HS-27A (cell line): ENCODE data around the gene PRUNE2.

Experiments
- DNase-seq: peaks from one replicate; pipeline ENCODE4 v3.0.0-alpha.2; 2012; ENCODE audit warnings: low read depth, missing footprints

The PRUNE2 gene

DNA sequence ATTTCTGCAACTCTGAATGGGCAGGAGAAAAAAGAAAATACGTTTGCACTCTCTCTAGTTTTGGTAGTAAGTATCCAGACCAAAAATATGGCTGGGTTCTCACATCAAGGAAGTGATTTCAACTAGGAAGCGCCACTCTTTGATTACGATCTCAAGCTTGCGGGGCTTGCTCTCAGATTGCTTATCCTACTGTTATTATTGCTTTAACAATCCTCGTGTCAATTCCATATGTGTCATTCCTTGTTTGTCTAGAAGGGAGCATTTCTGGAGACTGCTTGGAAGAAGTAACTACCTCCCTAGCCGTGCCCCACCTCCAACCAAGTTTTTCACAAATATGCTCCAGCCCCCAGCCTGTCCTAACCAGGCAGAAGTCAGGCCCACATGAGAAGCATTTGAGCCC lies 3.5 kb downstream of the PRUNE2 start:
- no peak for DNase-seq

DNA sequence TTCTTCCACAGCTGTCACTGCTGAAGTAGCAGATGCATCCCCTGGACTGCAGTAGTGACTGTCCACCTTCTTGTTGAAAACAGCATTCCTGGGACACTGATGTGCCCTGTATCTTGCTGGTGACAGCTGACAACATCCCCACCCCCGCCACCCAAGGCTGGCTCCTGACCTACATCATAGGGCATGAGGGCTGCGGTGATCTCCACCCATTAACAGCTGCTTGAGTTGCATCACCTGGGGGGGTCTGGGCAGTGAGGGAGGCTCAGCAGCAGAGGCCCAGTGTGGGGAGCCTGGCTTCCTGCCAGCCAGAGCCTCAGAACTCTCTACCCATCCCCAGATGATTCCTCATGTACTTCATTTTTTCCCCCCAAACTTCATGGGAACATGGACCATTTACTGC lies 4.1 kb downstream of the PRUNE2 start:
- no peak for DNase-seq

DNA sequence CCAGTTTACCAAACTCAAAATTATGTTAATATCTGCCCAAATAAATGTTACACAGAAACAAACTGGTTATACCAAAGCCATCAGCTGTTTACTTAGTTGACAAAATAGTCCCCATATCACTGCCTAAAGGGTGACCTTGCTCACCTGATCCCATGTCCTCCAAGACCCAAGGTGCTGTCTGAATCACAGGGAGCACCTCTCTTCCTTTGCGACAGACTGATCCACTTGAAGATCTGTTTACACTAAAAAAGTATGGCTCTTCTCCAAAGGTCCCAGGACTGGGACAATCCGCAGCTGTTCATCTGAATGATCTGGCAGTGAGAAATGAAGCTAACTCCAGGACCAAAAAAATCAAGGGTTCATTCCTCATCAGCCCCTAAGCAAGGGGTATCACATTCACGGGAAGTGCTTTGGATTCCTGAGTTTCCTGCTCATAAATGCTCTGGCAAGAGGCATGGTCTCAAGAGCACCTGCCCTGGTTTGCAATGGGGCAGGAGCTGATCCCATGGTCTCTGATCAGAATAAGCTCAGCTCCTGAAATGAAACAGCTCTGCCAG lies 5.0 kb downstream of the PRUNE2 start:
- no peak for DNase-seq

DNA sequence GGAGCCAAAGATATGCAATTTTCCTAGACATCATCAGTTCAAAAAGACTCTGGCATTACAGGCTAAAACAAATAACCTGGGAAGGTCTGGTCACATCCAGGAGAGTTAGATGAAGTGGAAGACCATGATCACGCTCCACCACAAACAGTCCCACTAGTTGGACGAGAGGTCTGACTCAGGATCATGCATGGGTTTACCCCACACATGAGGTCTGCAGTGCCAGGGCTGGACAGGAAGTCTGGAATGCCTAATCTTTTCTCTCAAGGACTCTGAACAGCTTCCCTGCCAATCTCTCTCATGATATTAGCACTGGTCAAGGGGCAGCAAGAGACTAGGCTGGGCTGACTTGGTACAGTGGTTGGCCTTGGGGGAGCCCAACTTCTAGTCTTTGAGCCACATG lies 7.1 kb downstream of the PRUNE2 start:
- no peak for DNase-seq

DNA sequence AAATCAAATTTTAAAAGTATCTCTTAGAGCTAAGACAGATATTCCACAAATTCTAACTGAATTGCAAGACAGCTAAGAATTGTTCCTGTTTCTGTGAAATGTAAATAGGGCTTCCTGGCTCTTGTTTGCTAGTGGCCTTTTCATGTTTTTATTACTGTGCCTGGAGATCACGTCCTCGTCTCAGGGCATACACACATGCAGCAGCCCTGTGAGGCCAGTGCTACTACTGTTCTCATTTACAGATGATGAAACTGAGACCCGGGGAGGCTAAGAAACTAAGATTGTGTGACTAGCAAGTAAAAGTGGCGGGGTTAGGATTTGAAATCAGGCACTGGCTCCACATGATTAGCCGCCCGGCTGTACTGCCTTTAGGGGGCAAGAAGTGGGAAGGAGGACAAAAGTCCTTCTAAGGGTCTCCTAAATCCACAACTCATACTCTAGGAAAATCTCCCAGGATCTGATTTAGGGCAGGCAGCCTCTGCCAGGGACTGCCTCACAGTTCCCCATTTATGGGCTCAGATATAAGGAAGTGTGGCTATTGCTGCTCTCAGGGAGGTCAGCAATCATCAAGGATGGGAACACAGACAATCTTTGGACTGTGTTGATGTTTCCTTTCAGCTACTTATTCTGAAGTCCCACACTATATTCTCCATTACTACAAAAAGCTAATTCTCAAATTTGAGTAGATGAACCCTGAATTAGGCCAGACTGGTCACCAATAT lies 7.9 kb downstream of the PRUNE2 start:
- no peak for DNase-seq

DNA sequence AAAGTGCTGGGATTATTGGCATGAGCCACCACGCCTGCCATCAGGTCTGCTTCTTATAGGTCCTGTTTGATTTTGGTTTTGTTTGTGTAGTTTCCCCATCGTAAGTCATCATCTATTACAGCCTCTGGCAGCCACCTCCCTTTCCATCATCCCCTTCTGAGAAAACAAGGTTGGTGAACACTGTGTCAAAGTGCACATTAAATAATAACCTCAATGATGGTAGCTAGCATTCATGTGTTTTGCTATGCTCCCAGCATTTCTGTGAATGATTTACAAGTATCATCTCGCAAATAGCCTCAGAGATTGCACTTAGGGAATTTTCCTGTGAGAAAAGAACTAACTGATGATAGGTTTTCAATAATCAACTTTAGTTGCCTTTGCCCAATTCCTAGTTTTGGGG lies 9.9 kb downstream of the PRUNE2 start:
- DNase-seq: no peak

DNA sequence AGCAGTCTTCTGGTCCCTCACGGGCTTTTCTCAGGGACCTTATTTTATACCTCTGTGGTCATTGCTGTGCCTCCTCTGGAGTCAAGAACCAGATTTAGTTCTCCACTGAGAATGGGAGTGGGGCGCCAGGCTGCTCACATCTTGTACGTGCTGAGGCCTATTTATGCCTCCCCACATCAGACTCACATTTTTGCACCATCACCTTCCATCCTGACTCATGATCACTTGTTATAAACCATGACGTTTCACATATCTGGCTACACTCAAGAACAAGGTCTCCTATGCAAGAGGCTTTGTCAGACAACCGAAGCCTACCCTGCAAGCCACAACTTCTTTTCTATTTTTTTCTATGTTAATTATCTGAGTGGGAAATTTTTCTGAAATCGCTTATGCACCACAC lies 10.7 kb downstream of the PRUNE2 start:
- DNase-seq: no peak

DNA sequence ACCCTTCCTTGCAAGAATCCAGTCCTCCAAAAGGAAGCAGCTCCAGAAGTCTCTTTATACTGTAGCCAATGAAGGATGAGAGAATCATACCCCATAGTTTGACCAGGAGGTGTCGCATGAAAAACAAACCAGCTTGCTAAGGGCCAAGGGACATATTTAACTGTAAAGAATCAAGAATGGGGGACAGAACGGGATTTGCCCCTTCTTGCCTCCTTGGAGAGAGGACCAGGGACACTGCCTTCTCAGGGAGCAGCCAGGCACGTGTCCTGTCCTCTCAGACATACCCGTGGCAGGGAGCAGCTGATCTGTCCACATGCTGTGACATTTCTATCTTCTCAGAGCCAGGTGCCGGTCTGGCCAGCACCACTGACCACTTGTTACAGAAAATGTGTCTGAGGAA lies 11.7 kb downstream of the PRUNE2 start:
- no peak for DNase-seq

DNA sequence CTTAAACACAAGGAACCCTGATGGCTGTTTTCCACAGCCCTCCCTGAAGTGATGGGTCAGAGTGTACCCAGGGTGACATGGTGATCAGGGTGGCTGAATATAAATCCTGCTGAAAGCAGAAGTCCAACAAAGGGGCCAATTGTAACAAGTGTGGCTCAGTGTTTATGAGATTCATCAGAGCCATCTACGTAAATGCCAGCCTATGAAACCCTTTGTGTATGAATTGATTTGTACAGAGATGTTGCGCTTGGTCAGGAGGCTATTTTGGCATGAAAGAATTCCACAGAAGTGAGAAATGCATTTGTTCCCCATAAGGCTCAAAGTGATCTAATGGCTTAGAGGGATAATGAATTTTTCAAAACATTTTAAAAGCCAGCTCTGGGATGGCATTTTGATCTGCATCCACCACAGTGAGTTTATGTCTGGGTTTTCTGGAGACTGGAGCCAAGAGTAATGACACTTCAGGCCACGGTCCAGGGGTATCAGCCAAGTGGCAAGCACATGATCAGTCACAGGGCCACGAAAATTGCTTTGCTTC lies 12.4 kb downstream of the PRUNE2 start:
- DNase-seq: no peak

DNA sequence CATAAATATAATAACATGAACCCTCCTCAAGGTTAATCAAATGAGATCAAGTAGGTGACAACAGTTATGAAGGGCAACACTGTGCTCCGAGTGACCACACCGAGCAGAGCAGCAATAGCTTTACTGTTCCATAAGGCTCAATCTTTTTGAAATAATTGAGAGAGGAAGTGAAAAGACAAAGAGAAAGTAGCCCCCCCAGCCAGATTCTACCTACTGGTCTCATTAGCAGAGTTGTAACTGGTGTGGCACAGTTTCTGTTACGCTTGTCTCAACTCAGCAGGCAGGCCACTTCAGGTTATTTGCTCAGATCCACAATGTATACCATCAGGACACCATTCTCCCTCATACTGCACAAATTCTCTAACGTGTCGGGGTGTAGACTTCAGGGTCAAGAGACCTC lies 14.0 kb downstream of the PRUNE2 start:
- no peak for DNase-seq

DNA sequence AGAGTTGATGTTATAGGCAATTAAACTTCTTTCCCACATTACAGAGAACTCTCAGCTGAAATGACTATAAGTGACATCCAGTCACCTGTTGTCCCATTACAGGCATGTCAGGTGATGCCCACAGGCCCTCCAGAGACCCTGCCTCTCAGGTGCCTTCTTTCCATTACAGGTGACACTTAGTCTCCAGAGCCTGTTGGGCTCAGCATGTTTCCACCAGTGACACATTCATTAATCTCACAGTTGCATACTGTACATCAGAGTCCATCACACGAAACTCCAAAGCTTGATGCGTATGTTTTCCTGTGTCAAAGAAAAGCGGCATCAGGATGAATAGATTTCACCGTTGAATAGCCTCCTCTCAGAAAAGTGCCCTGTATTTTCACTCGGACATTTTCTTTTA lies 14.6 kb downstream of the PRUNE2 start:
- no peak for DNase-seq

DNA sequence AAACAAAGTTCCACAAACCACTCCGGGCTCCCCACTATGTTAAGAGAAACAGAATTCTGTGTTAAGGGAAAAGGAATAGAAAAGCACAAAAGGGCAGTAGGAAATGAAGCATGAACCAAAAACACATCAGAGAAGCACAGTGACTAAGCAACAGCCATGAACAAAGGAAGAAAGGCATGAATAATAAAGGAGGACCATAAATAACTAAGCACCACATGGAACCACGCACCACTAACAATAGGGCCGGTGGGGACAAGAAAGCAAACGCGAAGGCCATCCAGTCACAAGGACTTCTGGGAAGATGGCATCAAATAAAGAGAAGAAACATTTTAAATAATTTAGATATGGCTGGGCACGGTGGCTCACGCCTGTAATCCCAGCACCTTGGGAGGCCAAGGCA lies 18.0 kb downstream of the PRUNE2 start:
- DNase-seq: no peak

DNA sequence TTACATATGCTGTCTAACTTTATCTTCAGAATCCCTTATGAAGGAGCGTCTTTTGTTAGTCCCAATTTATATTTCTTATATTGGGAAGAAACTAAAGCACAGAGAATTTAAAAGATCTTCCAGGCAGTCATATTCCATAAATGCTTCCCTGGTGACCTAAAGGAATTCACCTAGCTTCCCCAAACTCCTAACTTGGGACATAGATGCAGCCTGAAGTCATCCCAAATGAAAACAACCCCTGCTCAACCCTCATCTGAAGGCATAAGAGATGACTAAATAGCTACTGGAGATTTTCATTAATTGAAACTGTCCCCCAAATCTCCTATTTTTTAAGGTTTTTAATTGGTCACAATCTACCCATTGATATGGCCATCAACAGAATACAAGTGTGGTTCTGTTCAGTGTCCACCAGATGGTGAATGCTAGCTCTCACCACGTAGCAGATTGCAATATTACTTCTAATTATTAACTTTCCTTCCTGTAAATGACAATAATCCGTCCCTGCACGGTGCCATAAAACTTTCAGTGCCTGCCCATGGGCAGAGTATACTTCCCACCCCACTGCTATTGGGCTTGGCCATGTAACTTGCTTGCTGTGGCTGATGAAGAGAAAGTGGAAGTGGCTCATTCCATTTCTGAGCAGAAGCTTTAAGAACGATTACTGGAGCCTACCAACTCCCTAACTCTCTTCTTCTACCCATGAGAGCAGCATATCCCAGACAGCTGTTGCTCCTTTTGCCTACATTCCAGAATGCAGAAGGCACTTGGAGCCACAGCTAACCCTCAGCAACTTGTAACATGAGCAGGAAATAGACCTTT lies 18.7 kb downstream of the PRUNE2 start:
- DNase-seq: no peak

DNA sequence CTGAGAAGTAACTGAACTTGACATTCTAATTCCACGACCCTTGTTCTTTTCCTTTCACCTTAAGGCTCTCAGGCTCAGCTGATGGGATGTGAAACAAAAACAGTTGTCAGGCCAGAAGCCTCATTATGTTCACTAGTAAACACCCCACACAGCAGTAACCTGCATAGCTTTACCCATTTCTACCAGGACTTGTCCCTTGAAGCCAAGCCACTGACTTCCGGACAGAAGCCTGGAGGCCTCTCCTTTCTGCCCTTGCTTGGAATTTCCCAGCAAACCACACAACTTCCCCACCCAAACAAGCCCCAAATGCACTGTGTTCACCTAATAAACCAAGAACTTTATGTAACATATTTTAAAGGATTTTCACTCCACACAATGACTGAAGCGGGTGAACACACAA lies 19.6 kb downstream of the PRUNE2 start:
- DNase-seq: no peak

DNA sequence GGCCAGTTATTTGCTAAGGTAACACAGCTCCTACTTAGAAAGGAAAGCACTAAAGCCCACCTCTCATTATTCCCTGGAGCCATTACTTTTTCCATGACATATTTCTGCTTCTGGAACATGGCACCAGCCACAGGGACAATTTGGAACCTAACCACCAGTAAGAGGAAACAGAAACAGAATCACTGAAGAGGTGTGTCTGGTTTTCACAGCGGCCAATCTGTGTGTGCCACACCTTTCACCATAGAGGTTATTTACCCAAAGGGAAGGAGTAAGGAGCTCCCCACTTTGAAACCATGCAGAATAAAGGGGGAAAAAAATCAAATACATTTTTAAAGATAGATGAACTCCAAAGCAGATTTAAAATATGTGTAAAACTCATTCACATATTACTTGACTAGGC lies 21.1 kb downstream of the PRUNE2 start:
- no peak for DNase-seq

DNA sequence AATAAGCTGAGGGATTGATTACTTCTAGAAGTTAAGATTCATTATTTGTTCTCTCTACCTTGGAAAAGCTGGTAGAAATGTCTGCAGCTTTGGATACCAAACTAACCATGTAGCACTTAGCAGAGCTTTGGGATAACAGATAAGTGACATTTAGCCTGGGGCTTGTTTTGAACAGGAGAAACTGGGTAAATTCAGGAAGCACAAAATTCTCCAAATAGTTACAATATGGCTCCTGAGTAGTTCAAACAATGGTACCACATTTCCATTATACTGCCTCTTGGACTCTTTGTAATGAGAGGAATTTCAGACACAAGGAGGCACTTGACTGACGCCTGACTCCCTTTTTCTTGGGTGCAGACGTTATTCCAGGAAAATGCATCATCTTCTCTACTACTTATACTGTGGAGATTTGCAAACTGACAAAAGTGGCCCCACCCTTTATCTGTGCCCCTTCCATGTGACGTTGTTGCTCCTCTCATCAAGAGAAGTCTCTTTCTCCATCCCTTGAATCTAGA lies 22.5 kb downstream of the PRUNE2 start:
- DNase-seq: no peak

DNA sequence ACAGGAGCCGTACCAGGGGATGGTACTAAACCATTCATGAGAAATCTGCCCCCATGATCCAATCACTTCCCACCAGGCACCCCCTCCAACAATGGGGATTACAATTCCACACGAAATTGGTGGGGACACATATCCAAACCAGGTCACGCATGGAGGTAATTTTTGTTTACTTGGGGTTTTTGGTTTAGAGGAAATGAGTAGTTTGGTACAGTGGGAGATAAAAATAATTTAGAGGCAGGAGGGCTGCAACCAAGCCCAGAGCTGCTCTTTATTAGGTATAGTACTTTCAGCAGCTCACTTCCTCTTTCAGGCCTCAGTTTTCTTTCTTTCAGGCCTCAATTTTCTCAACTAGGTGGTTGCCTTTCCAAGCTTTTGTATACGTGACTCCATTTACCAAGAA lies 23.2 kb downstream of the PRUNE2 start:
- DNase-seq: no peak

DNA sequence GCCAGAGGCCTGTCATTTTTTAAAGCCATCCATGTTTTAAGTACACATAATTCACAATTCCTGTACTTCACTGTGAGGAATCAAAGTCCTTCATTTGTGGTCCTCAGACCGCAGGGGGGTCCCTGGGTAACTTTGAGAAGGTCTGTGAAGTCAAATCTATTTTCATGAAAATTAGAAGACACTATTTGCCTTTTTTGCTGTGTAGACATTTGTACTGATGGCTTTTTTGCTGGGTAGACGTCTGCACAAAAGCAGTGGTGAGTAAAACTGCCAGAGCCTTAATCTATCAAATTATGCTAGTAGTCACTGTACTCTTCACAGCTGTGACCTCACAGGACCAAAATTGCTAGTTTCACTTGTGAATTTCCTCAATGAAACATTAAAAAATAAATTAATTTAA lies 25.7 kb downstream of the PRUNE2 start:
- no peak for DNase-seq

DNA sequence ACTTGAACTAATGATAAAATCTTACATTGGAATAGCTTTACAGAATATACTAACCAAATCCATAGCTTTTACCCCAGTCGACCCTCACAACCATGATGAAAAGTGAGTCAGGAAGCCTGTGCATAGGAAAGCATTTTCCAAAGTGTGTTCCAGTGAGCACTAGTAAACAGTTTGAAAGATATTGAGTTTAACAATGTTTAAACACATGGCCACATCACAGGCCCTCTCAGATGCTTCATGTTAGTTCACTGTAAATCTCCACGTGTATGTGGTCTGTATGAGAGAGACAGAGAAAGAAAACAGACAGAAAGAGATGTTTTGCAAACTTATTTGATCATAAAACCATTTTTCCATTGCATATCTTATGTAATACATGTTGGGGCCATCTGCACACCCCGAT lies 27.0 kb downstream of the PRUNE2 start:
- no peak for DNase-seq

DNA sequence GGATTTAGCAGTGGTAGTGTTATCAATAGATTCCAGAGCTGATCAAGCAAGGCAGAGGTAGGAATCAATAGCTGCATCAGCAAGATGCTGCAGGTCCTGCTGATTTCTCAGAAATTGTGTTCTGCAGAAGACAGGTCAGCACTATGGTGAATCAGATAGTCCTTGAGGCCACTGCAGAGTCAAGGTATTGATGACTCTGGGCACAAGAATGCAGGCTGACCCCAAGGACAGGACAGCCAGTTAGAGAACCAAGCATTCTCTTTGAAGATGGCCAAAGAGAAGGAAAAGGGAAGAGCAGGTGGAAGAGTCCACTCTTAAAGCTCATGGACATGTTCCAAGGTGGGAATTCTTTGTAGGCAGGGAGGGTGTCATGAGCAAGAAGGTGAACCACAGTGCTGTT lies 28.0 kb downstream of the PRUNE2 start:
- no peak for DNase-seq

DNA sequence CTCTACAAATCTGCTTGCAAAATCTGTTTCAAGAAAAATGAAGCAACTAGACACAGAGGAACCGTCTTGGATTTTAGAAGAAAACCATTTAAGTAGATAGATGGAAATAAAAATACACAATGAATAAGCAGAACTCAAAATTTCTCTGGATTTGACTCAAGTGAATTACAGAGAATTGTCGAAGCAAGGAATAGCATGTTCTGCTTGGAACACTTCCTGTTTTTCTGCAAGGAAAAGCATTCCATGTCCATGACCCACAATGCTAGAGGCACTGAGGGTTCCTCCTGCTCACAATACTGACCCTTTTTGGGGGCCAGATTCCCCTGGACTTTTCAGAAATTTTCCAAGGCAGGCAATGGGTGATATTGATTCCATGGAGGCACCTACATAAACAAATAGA lies 29.8 kb downstream of the PRUNE2 start:
- DNase-seq: no peak

DNA sequence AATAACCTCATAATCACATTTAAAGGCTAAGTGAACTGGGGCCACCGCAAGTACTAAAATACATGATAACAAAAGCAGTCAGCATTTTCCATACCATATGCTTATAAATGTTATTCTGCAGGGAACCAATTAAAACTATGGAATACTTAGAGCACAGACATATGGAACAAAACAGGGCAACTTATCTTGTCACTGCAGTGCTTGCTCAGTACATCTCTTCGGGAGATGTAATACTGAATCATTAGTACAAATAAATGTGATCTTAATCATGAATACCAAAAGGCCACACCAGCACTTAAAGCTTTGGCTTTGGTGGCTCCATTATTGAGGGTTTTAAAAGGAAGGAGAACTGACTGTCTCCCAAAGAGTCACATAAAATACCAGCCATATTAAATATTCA lies 32.1 kb downstream of the PRUNE2 start:
- DNase-seq: no peak
